ENCODE data around the gene ARL6IP4.

DNA sequence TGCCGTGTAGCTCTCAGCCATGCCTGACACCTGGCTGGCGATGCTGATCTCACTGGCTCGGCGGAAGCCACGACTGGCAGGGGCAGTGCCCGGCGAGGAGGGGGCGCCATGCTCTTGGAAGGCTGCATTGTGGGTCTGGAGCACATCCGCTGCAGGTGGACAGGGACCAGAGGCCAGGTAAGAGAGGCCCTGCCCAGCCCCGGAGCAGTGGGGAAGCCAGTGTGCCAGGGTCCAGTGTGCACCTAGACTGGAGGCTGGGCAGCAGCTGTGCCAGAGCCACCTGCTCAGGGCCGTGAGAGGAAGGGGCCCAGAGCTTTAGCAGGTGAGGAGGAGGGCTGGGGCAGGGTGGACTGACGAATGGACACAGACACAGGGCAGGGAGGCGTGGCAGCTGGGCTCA lies 10.1 kb downstream of the ARL6IP4 start:
- no peak for TF ChIP-seq CTCF (IDR thresholded peaks at IDR 0.05)
- no peak for TF ChIP-seq POLR2AphosphoS5 (IDR thresholded peaks at IDR 0.05)
- TF ChIP-seq POLR2A (IDR thresholded peaks at IDR 0.05) = no peak

Measured in suprapubic skin (tissue), 4 donors.